Gastroesophageal sphincter (tissue), 4 donors: ENCODE results near the gene ROBO1. TPM values are rescaled to one million over a fixed set of nuclear protein-coding genes. Genes with fewer than 3 reads are reported as not detected.

Source experiments
- ATAC-seq: fragments of 150-250 bp; one replicate; pipeline ENCODE4 v1.9.1; 2016; ENCODE audit warnings: mild to moderate bottlenecking, moderate library complexity
- H3K27ac ChIP-seq, 4 donors: fragments of 200-600 bp; sonication (generic) in 3 of 4; 1 replicate in 3 of 4; 2 replicates in 1 of 4; pipeline ENCODE4 v1.5.1; 2016 to 2019
- H3K27me3 ChIP-seq: fragments of 200-600 bp; sonication (generic); one replicate; pipeline ENCODE4 v1.5.1; 2019
- H3K36me3 ChIP-seq, 2 donors: fragments of 200-600 bp; sonication (generic); one replicate each; pipeline ENCODE4 v1.5.1; 2019; ENCODE audit warnings: control low read depth in 1 of 2
- H3K4me1 ChIP-seq, 3 donors: fragments of 200-600 bp; sonication (generic); 1 replicate in 2 of 3; 2 replicates in 1 of 3; pipeline ENCODE4 v1.5.1; 2016 to 2019; ENCODE audit warnings: control low read depth in 2 of 3
- H3K4me3 ChIP-seq, 2 donors: fragments of 200-600 bp; sonication (generic); one replicate each; pipeline ENCODE4 v1.5.1; 2019; ENCODE audit warnings: mild to moderate bottlenecking in 1 of 2, moderate library complexity in 1 of 2
- H3K9me3 ChIP-seq, 3 donors: fragments of 200-600 bp; sonication (generic); one replicate each; pipeline ENCODE4 v1.5.1; 2017 to 2019; ENCODE audit warnings: control low read depth in 2 of 3
- EP300 ChIP-seq: sonication (generic); formaldehyde crosslinking; IDR thresholded peaks from one replicate; pipeline ENCODE4 v1.6.1; 2017; ENCODE audit warnings: antibody characterized with exemption, mild to moderate bottlenecking
- POLR2A ChIP-seq, 2 donors: fragments of 450-650 bp; IDR thresholded peaks; one replicate each; pipeline ENCODE4 v1.6.1; 2017; ENCODE audit warnings: antibody characterized with exemption in 2 of 2, mild to moderate bottlenecking in 2 of 2, moderate library complexity in 1 of 2
- POLR2AphosphoS5 ChIP-seq: sonication (generic); formaldehyde crosslinking; IDR thresholded peaks from one replicate; pipeline ENCODE4 v1.6.1; 2017; ENCODE audit warnings: antibody characterized with exemption
- WGBS, 2 donors: methylation state at CpG; one replicate each; pipeline ENCODE4 v1.1.5; 2018; ENCODE audit warnings: low coverage in 1 of 2; 5-methylcytosine and 5-hydroxymethylcytosine counted together
- total RNA-seq, 4 donors: library from RNA; depleted of rRNA; stranded (reverse); fragments of >200 nt; gene quantifications; one replicate each; pipeline ENCODE4 v1.1.0, GENCODE V29; 2016
- TF ChIP-seq, protein P1 (sequence below), 4 experiments: fragments of 200-600 bp in 2 of 4; fragments of 450-650 bp in 2 of 4; sonication (generic) in 1 of 4; IDR thresholded peaks; one replicate each; pipeline ENCODE4 v1.5.1; 2017 to 2019; ENCODE audit warnings: antibody characterized with exemption in 4 of 4, mild to moderate bottlenecking in 2 of 4, moderate library complexity in 2 of 4

ROBO1 gene
- total RNA-seq, 4 donors from 2014 or later, result 9.7 to 15.3 (median 12.9) TPM

DNA sequence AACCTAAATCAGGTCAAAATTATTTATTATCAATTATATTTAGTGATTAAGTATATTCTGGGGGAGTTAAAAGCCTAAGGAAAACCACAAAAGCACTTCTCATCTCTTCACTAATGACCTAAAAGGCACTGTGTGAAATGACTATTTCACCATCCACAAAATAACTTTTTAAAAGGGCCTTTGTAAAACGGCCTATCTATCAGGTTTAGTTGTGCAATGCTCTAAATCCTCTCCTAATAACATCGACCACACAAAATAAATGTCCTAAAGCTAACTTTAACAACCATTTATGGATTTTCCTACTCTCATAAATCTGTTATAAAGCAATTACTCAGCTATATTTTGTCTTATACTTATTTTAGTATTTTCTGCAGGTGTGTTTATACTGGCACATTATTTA is 1066.3 kb downstream of the ROBO1 start:
- no peak for ATAC-seq
- no peak for TF ChIP-seq EP300
- TF ChIP-seq, protein P1, sequence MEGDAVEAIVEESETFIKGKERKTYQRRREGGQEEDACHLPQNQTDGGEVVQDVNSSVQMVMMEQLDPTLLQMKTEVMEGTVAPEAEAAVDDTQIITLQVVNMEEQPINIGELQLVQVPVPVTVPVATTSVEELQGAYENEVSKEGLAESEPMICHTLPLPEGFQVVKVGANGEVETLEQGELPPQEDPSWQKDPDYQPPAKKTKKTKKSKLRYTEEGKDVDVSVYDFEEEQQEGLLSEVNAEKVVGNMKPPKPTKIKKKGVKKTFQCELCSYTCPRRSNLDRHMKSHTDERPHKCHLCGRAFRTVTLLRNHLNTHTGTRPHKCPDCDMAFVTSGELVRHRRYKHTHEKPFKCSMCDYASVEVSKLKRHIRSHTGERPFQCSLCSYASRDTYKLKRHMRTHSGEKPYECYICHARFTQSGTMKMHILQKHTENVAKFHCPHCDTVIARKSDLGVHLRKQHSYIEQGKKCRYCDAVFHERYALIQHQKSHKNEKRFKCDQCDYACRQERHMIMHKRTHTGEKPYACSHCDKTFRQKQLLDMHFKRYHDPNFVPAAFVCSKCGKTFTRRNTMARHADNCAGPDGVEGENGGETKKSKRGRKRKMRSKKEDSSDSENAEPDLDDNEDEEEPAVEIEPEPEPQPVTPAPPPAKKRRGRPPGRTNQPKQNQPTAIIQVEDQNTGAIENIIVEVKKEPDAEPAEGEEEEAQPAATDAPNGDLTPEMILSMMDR (IDR thresholded peaks at IDR 0.05), result no peak
- TF ChIP-seq POLR2A (IDR thresholded peaks at IDR 0.05), result no peak
- TF ChIP-seq POLR2AphosphoS5, result no peak
- Histone ChIP-seq H3K36me3 (no peaks in the 10 kb centered on the region), H3K27me3 (no peaks in the 10 kb centered on the region), H3K9me3 (no peaks in the 10 kb centered on the region), H3K4me1 (no peaks in the 10 kb centered on the region), H3K4me3 (no peak overlapping the region), H3K27ac (no peak overlapping the region)
- 47 to 69% methylated on average over 2 of the region's 2 CpGs for WGBS, 2 donors

DNA sequence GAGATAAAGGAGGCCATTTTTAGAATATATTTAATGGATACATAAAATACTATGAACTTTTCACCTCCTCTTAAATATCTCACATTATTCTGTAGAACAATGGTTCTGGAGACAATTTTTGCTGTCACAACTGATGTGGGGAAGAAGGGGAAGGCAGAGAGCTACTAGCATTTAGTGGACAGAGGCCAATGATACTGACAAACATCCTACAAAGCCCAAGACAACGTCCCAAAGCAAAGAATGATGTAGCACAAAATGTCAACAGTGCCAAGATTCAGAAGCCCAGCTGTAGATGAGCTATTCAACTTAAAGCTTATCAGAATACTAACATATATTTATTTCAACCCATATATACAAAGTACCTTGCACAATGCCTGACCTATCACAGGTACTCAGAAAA is 1069.4 kb downstream of the ROBO1 start:
- H3K36me3 ChIP-seq, result no peaks in the 10 kb centered on the region
- no peak for ATAC-seq
- H3K27ac ChIP-seq, result no peak overlapping the region
- H3K27me3 ChIP-seq, result no peaks in the 10 kb centered on the region
- WGBS, 2 donors, result 29 to 44% methylated on average over 1 of the region's 1 CpG
- no peaks in the 10 kb centered on the region for H3K4me1 ChIP-seq
- no peak overlapping the region for H3K4me3 ChIP-seq
- TF ChIP-seq, protein P1 (IDR thresholded peaks at IDR 0.05), result no peak
- TF ChIP-seq POLR2AphosphoS5 (no peak), EP300 (no peak), POLR2A (IDR thresholded peaks at IDR 0.05) (no peak)
- H3K9me3 ChIP-seq, result no peaks in the 10 kb centered on the region

DNA sequence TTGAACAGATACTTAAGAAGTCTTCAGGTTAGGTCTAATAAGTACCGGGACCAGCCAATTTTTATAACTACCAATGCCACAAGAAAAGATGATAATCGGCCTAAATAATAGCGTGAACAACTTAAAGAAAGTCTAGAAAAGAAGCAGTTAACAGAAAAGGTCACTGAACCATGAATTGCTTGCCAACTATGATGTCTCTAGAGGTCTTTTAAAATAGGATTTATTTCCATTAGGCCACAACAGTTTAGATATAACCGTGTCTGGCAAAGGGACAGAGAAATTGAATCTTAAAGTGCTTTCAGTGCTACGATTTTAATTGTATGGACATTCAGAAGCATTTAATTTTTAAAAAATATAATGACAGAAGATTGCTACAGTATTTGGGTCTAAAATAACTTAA is 1070.4 kb downstream of the ROBO1 start:
- no peaks in the 10 kb centered on the region for H3K36me3 ChIP-seq
- no peak for ATAC-seq
- 43 to 54% methylated on average over 5 of the region's 5 CpGs for WGBS, 2 donors
- no peak overlapping the region for H3K27ac ChIP-seq
- no peaks in the 10 kb centered on the region for H3K9me3 ChIP-seq
- no peak overlapping the region for H3K4me3 ChIP-seq
- no peaks in the 10 kb centered on the region for H3K27me3 ChIP-seq
- TF ChIP-seq POLR2AphosphoS5, result no peak
- no peak for TF ChIP-seq POLR2A (IDR thresholded peaks at IDR 0.05)
- TF ChIP-seq, protein P1 (IDR thresholded peaks at IDR 0.05), result no peak
- TF ChIP-seq EP300, result no peak
- no peaks in the 10 kb centered on the region for H3K4me1 ChIP-seq

DNA sequence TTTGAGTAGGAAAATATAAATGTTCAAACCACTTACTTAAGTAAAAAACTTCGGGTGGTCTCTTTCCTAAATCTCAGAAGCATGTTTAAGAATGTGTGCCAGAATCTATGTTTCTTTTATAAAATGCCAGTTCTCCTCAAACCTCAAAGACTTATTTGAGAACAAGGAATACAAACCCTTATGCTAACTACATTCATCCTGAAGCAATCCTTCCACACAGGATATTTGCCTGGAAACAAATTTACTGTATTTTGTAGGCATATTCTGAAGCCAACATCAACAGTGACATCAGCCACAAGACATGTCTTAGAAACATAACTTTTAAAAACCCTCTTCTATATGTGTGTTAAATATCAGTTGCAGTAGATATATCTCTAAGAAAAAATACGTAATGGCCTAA is 1077.0 kb downstream of the ROBO1 start:
- 9 to 28% methylated on average over 2 of the region's 2 CpGs for WGBS, 2 donors
- no peaks in the 10 kb centered on the region for H3K9me3 ChIP-seq
- H3K27me3 ChIP-seq, result no peaks in the 10 kb centered on the region
- ATAC-seq, result no peak
- H3K4me1 ChIP-seq, result no peaks in the 10 kb centered on the region
- no peak overlapping the region for H3K4me3 ChIP-seq
- no peaks in the 10 kb centered on the region for H3K36me3 ChIP-seq
- H3K27ac ChIP-seq, result no peak overlapping the region
- TF ChIP-seq POLR2A (IDR thresholded peaks at IDR 0.05) (no peak), POLR2AphosphoS5 (no peak), EP300 (no peak)
- TF ChIP-seq, protein P1 (IDR thresholded peaks at IDR 0.05), result no peak

DNA sequence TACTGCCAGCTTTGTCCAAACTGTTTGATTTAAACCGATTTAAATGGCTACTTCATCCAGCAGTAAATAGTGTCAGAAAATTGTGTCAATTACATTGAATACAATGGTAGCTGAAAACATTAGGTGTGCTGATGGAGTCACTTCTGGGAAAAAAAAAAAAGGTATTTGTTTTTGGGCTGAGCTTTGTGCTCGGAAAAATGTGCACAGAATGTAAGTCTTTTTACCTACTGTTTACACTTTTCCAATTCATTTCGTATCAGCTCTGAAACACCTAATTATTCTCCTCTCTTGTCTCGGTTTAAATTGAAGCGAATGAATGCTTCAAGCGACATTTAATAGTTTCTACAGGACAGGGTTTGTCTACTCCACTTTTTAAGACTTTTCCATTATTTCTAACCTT is 1078.4 kb downstream of the ROBO1 start:
- Histone ChIP-seq H3K27me3 (no peaks in the 10 kb centered on the region), H3K4me3 (no peak overlapping the region), H3K27ac (no peak overlapping the region), H3K4me1 (no peaks in the 10 kb centered on the region), H3K9me3 (no peaks in the 10 kb centered on the region), H3K36me3 (no peaks in the 10 kb centered on the region)
- WGBS, 2 donors, result 84 to 89% methylated on average over 6 of the region's 6 CpGs
- TF ChIP-seq, protein P1 (IDR thresholded peaks at IDR 0.05), result no peak
- TF ChIP-seq POLR2AphosphoS5, result no peak
- no peak for TF ChIP-seq EP300
- no peak for TF ChIP-seq POLR2A (IDR thresholded peaks at IDR 0.05)
- no peak for ATAC-seq
